Breast epithelium (tissue), 3 donors: ENCODE results near the gene NEK1.

ENCODE experiments used
- CTCF ChIP-seq, 3 donors: fragments of 450-650 bp; IDR thresholded peaks; one replicate each; pipeline ENCODE4 v1.5.1; 2016 to 2017; ENCODE audit warnings: antibody characterized with exemption in 3 of 3, mild to moderate bottlenecking in 3 of 3, moderate library complexity in 3 of 3
- POLR2A ChIP-seq: fragments of 450-650 bp; IDR thresholded peaks from one replicate; pipeline ENCODE4 v1.6.1; 2016; ENCODE audit warnings: antibody characterized with exemption, mild to moderate bottlenecking, moderate library complexity
- POLR2AphosphoS5 ChIP-seq, 3 donors: sonication (generic); formaldehyde crosslinking; IDR thresholded peaks; one replicate each; pipeline ENCODE4 v1.6.1; 2017; ENCODE audit warnings: antibody characterized with exemption in 3 of 3

GRCh38 chr4:169640261-169640870 lies 28.0 kb upstream of the NEK1 start:
- TF ChIP-seq CTCF (IDR thresholded peaks at IDR 0.05) (no peak), POLR2A (no peak), POLR2AphosphoS5 (IDR thresholded peaks at IDR 0.05) (no peak)
